Hematopoietic multipotent progenitor cell treated with erythropoietin and hydrocortisone succinate and interleukin-3 and kit ligand, for 6 days (in vitro differentiated cells): ENCODE data around the gene ALOX15B.
"Not testable (repeated sequence)": the region's sequence is repeated elsewhere in the genome, so short reads cannot be mapped to it uniquely, and the experiment has no call there.

ENCODE experiments used
- DNase-seq: peaks from one replicate; pipeline ENCODE4 v3.0.0-alpha.2; 2015

Gene ALOX15B

GRCh38 chr17:8062807-8063483 lies 24.1 kb downstream of the ALOX15B start:
- peak; percentile 74 for DNase-seq

DNA sequence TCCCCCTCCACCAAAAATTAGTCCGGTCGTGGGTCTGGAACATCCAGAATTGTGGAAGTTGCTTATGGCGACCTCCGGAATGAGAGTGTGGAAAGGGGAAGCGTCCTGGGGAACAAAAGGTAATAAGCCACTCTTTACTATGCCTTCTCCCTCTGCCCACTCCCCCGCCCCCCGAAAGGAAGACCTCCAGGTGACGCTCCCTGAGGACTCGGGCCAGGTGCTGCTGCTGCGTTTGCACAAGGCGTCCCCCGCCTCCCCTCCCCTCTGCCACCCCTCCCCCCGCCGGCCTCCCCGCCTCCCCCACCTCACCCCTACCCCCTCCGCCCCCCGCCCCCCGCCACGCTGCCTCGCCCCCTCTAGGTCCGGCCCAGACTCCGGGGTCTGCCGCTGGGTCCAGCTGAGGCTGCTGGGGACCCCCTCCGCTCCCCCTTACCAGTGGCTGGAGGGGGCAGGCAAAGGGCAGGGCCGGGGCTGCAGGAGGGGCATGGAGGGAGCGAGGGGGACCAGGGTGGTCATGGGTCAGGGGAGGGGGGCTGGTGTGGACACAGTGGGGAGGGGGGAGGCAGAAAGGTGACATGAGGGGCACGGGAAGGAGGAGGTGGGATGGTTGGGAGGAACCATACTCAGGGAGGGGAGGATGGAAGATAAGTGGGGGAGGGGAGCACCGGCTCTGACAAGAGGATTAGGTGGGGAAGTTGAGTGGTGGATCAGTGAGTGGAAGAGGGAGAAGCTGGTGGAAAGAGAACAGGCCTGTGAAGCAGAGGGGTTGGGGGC lies 25.1 kb downstream of the ALOX15B start:
- peak; percentile 57 for DNase-seq

- DNase-seq: no peak
Measured at GRCh38 chr17:8064561-8065019, 25.7 kb downstream of the ALOX15B start.

- no peak for DNase-seq
Measured at GRCh38 chr17:8066841-8067775, 28.2 kb downstream of the ALOX15B start.

GRCh38 chr17:8067806-8068205 lies 28.9 kb downstream of the ALOX15B start:
- DNase-seq: no peak

- DNase-seq: peak; percentile 73
Measured at GRCh38 chr17:8068736-8069586, 30.1 kb downstream of the ALOX15B start.

GRCh38 chr17:8069587-8069860 lies 30.7 kb downstream of the ALOX15B start:
- no peak for DNase-seq

GRCh38 chr17:8071496-8071895 lies 32.6 kb downstream of the ALOX15B start:
- no peak for DNase-seq

DNA sequence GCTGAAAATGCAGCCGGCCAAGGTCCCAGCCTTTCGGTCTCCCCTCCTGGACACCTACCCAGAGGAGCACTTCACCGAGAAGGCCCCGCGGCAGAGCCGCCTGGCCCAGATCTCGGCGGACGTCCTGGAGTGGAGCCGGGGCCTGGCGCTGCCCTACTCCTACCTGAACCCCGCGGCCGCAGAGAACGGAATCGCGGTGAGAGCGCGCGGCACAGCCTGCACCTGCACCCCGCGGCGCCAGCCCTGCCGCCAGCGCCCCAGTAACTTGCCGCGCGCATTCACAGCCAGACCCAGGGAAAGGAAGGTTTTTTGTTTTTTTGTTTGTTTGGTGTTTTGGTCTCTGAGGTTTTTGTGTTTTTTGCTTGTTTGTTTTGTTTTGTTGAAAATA lies 33.5 kb downstream of the ALOX15B start:
- DNase-seq: no peak

GRCh38 chr17:8072729-8073461 lies 34.0 kb downstream of the ALOX15B start:
- peak; percentile 40 for DNase-seq

- DNase-seq: peak; percentile 86
Measured at GRCh38 chr17:8073627-8074484, 35.0 kb downstream of the ALOX15B start.

GRCh38 chr17:8074554-8074953 lies 35.7 kb downstream of the ALOX15B start:
- no peak for DNase-seq

DNA sequence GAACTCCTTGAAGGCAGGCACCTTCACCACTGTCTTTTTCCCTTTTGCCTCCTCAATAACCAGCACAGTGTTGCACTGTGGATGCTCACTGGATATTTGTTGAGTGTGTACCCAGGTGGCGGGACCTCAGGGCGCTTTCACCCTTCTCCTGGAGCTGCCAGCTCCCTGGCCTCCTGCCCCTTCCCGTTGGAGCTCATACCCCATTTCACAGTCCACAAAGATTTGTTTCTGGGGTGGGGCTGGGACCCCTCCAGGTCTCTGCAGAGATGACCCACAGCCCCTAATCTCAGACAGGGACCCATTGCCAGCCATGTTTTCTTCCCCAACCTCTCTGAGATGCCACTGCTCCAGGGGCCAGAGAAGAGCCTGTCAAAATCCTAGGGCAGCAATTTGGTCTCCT lies 36.2 kb downstream of the ALOX15B start:
- no peak for DNase-seq

- DNase-seq: no peak
Measured at GRCh38 chr17:8075574-8076342, 36.9 kb downstream of the ALOX15B start.

GRCh38 chr17:8076502-8077266 lies 37.8 kb downstream of the ALOX15B start:
- DNase-seq: no peak

DNA sequence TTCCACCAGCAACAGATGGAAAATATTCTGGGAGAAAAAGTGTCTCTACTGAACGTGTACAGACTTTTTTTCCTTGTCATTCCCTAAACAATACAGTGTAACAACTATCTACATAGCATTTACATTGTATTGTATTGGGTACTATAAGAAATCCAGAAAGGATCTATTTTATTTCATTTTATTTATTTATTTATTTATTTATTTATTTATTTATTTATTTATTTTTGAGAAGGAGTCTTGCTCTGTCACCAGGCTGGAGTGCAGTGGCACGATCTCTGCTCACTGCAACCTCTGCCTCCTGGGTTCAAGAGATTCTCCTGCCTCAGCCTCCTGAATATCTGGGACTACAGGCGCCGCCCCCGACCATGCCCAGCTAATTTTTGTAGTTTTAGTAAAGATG lies 39.1 kb downstream of the ALOX15B start:
- DNase-seq: not testable (repeated sequence)

GRCh38 chr17:8079291-8080207 lies 40.7 kb downstream of the ALOX15B start:
- peak; percentile 85 for DNase-seq

DNA sequence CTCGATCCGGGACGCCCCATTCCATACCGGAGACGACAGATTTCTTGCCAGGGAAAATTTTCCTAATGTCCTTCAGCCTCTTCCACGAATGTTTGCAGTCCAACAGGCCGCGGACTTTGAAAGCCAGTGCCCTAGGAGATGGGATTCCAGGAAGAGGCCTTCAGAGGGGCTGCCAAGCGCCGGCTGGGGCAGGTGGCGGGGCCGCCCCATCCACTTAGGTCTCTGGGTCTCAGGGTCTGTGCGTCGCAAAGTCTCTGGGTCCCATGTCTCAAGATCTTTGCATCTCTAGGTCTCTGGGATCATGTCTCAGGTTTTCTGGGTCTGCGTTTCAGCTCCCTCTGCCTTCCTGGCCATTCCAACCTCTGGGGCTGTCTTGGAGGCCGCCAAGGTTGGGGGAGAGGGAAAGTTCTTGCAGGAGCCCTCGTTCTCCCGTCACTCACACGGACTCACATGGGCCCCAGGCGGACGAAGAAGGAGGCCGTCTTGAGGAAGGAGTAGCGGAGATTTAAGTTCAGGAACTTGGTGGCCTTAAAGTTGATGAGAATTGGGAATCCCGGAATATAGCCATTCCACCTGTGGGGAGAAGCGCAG lies 41.4 kb downstream of the ALOX15B start:
- no peak for DNase-seq
